Measurements from ENCODE around the gene RIOK1.

DNA sequence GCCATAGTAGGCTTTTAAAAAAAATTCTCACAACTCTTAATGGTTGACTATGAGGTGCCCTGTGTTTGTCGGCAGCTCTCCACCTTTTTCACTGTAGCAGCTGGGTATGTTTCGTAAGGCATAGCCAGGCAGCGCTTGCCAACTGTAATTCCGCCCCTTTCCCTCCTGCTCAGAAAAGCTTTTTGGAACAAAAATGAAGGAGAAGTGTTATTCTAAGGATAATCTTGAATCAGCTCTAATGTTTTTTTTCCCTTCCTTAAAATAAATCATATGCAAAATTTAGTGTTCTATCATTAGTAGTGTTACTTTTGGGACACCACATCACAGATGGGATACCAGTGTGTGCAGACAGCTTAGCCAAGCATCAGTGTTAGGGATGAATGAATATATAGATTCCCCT is 21.2 kb downstream of the RIOK1 start:
- TF ChIP-seq, protein P1, sequence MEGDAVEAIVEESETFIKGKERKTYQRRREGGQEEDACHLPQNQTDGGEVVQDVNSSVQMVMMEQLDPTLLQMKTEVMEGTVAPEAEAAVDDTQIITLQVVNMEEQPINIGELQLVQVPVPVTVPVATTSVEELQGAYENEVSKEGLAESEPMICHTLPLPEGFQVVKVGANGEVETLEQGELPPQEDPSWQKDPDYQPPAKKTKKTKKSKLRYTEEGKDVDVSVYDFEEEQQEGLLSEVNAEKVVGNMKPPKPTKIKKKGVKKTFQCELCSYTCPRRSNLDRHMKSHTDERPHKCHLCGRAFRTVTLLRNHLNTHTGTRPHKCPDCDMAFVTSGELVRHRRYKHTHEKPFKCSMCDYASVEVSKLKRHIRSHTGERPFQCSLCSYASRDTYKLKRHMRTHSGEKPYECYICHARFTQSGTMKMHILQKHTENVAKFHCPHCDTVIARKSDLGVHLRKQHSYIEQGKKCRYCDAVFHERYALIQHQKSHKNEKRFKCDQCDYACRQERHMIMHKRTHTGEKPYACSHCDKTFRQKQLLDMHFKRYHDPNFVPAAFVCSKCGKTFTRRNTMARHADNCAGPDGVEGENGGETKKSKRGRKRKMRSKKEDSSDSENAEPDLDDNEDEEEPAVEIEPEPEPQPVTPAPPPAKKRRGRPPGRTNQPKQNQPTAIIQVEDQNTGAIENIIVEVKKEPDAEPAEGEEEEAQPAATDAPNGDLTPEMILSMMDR (IDR thresholded peaks at IDR 0.05): no peak
- no peak for TF ChIP-seq POLR2A (IDR thresholded peaks at IDR 0.05)

Data from heart left ventricle (tissue), 13 donors.